Measurements from ENCODE around the gene NTN5.

DNA sequence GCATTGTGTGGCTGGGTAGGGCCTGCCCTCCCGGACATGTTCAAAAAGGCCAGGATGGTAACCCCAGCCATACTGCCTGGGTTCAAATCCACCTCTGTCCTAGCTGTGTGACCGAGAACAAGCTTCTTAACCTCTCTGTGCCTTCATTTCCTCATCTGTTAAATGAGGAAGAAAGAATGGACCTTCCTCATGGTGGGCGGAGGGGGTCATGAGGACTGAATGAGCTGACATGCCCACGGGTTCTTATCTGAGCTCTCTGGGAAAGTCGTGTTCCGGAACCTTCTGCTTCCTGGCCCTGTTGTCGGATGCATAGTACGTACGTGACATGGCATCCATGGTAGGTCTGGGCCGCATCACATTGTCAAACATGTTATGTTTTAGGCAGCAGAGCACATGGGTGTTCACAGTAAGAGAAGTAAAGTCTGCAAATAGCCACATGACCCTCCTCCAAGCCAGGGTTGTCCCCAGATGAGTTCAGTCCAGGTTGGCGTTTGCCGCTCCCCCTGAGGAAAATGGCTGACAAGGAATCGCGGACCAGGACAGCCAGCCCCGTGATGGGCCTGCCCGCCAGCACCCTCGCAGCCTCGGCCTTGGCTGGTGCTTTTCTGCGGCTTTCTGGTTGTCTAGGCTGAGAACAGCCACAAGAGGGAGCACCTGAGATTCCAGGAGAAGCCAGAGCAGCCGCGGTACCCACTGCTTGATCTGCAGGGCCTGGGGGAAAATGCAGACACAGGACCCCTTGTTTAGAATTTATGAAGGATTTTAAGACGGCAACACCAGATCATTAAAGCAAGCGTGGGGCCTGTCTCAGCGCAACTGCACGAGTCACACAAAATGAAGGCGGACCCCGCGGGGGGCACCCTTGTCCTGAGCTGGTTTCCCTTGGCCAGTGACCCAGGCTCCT is 2.4 kb upstream of the NTN5 start:
- TF ChIP-seq, protein P1, sequence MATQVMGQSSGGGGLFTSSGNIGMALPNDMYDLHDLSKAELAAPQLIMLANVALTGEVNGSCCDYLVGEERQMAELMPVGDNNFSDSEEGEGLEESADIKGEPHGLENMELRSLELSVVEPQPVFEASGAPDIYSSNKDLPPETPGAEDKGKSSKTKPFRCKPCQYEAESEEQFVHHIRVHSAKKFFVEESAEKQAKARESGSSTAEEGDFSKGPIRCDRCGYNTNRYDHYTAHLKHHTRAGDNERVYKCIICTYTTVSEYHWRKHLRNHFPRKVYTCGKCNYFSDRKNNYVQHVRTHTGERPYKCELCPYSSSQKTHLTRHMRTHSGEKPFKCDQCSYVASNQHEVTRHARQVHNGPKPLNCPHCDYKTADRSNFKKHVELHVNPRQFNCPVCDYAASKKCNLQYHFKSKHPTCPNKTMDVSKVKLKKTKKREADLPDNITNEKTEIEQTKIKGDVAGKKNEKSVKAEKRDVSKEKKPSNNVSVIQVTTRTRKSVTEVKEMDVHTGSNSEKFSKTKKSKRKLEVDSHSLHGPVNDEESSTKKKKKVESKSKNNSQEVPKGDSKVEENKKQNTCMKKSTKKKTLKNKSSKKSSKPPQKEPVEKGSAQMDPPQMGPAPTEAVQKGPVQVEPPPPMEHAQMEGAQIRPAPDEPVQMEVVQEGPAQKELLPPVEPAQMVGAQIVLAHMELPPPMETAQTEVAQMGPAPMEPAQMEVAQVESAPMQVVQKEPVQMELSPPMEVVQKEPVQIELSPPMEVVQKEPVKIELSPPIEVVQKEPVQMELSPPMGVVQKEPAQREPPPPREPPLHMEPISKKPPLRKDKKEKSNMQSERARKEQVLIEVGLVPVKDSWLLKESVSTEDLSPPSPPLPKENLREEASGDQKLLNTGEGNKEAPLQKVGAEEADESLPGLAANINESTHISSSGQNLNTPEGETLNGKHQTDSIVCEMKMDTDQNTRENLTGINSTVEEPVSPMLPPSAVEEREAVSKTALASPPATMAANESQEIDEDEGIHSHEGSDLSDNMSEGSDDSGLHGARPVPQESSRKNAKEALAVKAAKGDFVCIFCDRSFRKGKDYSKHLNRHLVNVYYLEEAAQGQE (IDR thresholded peaks at IDR 0.05; ENCODE audit: insufficient replicate concordance, low read depth), result no peak
- TF ChIP-seq, protein P2, sequence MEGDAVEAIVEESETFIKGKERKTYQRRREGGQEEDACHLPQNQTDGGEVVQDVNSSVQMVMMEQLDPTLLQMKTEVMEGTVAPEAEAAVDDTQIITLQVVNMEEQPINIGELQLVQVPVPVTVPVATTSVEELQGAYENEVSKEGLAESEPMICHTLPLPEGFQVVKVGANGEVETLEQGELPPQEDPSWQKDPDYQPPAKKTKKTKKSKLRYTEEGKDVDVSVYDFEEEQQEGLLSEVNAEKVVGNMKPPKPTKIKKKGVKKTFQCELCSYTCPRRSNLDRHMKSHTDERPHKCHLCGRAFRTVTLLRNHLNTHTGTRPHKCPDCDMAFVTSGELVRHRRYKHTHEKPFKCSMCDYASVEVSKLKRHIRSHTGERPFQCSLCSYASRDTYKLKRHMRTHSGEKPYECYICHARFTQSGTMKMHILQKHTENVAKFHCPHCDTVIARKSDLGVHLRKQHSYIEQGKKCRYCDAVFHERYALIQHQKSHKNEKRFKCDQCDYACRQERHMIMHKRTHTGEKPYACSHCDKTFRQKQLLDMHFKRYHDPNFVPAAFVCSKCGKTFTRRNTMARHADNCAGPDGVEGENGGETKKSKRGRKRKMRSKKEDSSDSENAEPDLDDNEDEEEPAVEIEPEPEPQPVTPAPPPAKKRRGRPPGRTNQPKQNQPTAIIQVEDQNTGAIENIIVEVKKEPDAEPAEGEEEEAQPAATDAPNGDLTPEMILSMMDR (IDR thresholded peaks at IDR 0.05; ENCODE audit: insufficient read depth, low read length), result peak; percentile 64
- no peak for TF ChIP-seq POLR2AphosphoS5 (IDR thresholded peaks at IDR 0.05; ENCODE audit: low read depth)
- TF ChIP-seq GABPA (IDR thresholded peaks at IDR 0.05; ENCODE audit: low read depth), result no peak
